HepG2 (cell line): ENCODE measurements around the gene ARMH3.

Source experiments
- CHD2 ChIP-seq: IDR thresholded peaks from 2 replicates; pipeline ENCODE4 v1.6.1; 2011; ENCODE audit warnings: low read depth, low read length, improper control_type of control experiment
- POLR2AphosphoS5 ChIP-seq: IDR thresholded peaks from 2 replicates; pipeline ENCODE4 v1.6.1; 2012; ENCODE audit warnings: low read depth, low read length
- ZNF282 ChIP-seq: fragments of 450-650 bp; IDR thresholded peaks from 2 replicates; pipeline ENCODE4 v1.6.1; 2018; ENCODE audit not compliant: partially characterized antibody
- TF ChIP-seq, protein P1 (sequence below): sonication (generic); formaldehyde crosslinking; IDR thresholded peaks from 2 replicates; pipeline ENCODE4 v1.5.0; 2020; ENCODE audit warnings: mild to moderate bottlenecking, missing genetic modification reagents, moderate library complexity
- TF ChIP-seq, protein P2 (sequence below): sonication (generic); formaldehyde crosslinking; conservative IDR thresholded peaks from 2 replicates; pipeline ENCODE4 v1.4.0; 2020; ENCODE audit warnings: missing genetic modification reagents

DNA sequence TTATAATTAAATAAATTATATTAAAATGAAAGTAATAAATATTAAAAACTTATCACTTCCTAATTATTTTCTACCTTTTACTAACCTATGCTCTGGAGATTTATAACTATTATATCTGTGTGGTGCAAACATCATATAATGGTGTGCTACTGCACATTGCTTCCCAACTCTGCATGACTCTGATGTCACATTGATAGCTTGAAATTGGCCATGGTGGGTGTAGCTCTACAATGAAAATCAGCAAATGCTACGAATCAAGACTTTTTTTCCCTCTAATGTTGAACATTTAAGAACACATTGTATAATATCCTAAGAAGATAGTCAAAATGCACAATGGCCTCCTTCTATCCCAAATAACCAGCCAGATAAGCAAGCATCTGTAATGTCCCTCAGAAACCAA lies 99.1 kb downstream of the ARMH3 start:
- TF ChIP-seq ZNF282 (no peak), POLR2AphosphoS5 (no peak), CHD2 (no peak)
- TF ChIP-seq, protein P1, sequence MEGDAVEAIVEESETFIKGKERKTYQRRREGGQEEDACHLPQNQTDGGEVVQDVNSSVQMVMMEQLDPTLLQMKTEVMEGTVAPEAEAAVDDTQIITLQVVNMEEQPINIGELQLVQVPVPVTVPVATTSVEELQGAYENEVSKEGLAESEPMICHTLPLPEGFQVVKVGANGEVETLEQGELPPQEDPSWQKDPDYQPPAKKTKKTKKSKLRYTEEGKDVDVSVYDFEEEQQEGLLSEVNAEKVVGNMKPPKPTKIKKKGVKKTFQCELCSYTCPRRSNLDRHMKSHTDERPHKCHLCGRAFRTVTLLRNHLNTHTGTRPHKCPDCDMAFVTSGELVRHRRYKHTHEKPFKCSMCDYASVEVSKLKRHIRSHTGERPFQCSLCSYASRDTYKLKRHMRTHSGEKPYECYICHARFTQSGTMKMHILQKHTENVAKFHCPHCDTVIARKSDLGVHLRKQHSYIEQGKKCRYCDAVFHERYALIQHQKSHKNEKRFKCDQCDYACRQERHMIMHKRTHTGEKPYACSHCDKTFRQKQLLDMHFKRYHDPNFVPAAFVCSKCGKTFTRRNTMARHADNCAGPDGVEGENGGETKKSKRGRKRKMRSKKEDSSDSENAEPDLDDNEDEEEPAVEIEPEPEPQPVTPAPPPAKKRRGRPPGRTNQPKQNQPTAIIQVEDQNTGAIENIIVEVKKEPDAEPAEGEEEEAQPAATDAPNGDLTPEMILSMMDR (CRISPR knock-in tag): no peak
- TF ChIP-seq, protein P2, sequence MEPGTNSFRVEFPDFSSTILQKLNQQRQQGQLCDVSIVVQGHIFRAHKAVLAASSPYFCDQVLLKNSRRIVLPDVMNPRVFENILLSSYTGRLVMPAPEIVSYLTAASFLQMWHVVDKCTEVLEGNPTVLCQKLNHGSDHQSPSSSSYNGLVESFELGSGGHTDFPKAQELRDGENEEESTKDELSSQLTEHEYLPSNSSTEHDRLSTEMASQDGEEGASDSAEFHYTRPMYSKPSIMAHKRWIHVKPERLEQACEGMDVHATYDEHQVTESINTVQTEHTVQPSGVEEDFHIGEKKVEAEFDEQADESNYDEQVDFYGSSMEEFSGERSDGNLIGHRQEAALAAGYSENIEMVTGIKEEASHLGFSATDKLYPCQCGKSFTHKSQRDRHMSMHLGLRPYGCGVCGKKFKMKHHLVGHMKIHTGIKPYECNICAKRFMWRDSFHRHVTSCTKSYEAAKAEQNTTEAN (CRISPR knock-in tag): no peak
